ENCODE results near the gene SLC12A3. TPM values are rescaled to one million over a fixed set of nuclear protein-coding genes. Genes with fewer than 3 reads are reported as not detected.

SLC12A3 gene, protein sequence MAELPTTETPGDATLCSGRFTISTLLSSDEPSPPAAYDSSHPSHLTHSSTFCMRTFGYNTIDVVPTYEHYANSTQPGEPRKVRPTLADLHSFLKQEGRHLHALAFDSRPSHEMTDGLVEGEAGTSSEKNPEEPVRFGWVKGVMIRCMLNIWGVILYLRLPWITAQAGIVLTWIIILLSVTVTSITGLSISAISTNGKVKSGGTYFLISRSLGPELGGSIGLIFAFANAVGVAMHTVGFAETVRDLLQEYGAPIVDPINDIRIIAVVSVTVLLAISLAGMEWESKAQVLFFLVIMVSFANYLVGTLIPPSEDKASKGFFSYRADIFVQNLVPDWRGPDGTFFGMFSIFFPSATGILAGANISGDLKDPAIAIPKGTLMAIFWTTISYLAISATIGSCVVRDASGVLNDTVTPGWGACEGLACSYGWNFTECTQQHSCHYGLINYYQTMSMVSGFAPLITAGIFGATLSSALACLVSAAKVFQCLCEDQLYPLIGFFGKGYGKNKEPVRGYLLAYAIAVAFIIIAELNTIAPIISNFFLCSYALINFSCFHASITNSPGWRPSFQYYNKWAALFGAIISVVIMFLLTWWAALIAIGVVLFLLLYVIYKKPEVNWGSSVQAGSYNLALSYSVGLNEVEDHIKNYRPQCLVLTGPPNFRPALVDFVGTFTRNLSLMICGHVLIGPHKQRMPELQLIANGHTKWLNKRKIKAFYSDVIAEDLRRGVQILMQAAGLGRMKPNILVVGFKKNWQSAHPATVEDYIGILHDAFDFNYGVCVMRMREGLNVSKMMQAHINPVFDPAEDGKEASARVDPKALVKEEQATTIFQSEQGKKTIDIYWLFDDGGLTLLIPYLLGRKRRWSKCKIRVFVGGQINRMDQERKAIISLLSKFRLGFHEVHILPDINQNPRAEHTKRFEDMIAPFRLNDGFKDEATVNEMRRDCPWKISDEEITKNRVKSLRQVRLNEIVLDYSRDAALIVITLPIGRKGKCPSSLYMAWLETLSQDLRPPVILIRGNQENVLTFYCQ
- polyA plus RNA-seq (2013, experiment 1 of 2; ENCODE audit: insufficient read length), result not detected
- 0.07 TPM for polyA plus RNA-seq (2013, experiment 2 of 2; ENCODE audit: insufficient read length)

DNA sequence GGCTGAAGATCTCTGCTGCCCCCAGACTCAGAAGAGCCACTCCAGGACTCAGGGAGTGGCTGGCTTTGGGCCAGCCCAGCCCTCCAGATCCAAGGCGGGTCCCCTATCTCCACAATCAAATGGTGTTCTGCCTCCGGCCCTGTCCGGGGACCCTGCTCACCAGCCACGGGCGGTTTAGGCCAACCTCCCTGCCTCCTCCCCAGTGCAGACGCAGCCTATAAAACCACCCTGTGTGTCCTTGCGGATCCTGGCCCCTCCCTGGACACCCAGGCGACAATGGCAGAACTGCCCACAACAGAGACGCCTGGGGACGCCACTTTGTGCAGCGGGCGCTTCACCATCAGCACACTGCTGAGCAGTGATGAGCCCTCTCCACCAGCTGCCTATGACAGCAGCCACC, at the start of gene SLC12A3:
SLC12A3 (plus strand) TSS at position 248 of the 400 bp plus-strand sequence; CDS start at position 277, 29 bp downstream.
- DNase-seq, result no peak

DNA sequence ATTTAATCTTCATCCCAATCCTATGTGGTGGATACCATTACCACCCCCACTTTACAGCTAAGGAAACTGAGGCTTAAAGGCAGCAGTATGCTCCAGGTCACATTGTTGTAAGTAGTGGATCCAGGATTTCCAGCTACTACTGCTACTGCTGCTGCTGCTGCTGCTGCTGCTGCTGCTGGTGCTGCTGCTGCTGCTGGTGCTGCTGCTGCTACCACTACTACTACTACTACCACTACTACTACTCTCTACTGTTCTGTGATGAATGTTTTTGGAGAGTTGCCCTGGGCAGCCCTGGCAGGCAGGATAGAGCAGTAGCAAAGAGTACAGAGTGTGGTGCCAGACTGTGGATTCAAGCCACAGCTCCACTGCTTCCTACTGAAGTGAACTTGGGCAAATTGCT, 49.3 kb upstream of the SLC12A3 start:
- no peak for DNase-seq

DNA sequence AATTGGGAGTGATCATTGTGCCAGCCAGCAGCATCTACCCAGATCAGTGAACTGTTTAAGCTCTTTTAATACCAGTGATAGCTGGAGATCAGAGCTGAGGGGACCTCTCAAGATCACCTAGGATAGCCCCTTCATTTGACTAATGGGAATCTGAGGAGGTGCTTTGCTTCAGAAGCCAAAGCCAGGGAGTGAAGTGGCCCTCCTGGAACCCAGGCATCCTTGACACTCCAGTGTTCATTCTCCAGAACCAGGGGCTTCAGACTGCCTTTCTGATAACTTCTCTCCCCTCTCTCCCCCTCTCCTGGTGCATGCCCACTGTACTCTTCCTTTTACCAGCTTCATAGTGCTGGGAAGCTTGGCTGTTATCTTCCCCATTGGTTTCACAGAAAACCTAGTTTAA, 48.0 kb upstream of the SLC12A3 start:
- DNase-seq, result no peak

DNA sequence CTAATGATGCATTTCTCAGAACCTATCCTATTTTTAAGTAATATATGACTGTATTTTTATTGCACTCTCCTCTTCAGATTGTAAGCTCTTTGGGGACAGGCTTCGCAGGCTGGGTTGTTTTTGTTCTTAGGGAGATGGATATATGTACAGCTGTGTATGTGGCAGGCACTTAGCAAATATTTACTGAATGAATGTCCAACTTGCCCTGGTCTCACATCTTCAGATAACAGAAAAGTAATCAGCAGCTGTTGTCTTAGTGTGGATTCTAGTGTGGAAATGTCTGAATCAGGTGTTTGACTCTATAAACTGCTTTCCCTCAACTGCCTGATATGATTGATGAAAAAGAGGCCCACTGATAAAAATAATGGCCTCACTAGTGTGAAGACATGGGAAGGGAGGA, 47.1 kb upstream of the SLC12A3 start:
- DNase-seq, result no peak

DNA sequence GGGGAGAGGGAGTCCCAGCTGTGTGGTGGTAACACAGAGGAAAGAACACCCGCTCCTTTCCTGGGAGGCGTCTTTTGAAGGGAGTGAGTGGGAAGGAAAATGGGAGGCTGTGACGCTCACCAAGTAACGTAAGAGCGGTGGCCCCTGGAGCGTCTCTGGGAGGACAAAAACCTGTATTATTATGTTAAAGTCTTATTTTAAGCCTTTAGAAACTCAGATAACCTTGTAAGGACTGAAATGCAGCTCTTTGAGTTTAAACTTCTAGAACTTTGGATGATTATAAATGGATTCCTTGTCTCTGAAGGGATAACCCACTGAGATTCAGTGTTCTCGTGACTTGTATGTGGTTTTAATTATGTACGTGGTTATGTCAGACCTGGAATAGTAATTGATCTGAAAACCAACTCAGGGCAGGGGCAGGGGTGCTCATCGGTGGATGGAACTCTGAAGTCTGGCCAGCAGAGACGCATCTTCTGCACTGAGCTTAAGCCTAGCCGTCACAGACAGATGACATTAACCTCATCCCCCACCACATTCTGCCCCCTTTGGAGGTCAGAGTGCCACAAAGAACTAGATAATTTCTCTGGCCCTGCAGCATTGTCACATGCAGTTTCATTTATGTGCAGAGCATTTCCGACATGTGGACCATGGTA, 41.8 kb upstream of the SLC12A3 start:
- DNase-seq, result no peak

DNA sequence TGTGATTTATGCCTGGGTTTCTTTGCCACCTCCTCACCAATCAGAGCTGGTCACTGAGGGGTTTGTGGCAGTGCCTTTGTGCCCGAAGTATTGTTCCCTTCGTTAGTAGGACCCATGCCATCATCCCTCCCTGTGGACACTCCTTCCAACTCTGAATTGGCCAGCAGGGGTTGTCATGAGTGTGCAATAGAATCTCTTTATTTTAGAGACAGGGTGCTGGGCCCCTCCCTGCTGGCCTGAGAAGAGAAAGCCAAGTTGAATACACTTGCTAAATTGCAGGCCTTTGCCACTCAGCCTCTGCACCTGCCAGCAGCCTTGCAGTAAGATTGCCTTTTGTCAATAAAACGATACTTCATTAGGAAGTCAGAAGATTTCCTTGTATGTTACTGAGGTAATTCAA, 40.7 kb upstream of the SLC12A3 start:
- DNase-seq, result no peak

DNA sequence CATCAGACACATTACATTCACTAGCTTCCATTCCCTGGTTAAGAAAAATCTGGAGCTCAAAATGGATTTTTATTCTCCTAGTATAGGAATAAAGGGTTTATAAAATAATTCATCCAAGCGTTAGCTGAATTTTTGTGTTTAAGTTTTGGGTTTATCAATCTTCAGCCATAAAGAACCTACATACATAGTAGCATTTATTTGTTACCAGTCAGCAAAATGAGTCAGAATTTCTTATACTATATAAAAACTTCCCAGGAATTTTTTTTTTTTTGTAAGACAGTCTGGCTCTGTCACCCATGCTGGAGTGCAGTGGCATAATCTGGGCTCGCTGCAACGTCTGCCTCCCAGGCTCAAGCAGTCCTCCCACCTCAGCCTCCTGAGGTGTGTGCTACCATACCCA, 40.2 kb upstream of the SLC12A3 start:
- DNase-seq, result no peak

DNA sequence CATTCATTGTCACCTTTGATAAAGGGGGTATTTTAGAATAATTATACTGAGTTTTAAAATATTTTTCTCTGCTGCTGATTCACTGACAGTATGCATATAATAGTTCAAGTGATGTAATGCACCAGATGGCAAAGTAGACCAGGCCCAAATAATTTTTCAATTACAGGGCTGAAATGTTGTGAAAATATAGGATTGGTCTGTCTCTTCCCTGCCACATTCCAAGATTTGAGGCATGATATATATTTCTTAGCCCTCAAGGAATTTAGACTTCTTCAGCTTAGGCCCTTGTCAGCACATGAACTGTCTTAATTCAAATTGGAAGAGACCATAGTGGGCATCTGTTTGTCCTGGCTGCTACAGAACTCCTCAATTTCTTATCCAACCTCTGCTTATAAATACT, 39.2 kb upstream of the SLC12A3 start:
- peak; percentile 67 for DNase-seq

DNA sequence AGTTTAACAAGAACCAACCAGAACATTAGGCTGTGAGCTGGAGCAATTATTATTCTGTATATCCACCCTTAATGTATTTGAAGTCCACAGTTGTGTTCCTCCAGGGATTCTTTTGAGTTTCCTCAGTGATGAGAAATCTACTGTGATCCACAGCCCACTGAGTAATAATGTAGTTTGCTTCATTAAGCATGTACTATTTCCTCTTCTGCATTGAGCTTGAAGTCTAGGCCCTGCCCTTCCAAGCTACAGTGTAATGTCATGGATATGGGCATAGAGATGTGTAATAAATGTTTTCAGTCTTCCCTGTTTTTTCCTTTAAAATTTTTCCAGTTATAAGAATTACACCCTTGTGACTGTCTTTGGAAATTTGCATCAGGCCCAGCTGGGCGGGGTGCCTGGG, 36.4 kb upstream of the SLC12A3 start:
- DNase-seq, result no peak

DNA sequence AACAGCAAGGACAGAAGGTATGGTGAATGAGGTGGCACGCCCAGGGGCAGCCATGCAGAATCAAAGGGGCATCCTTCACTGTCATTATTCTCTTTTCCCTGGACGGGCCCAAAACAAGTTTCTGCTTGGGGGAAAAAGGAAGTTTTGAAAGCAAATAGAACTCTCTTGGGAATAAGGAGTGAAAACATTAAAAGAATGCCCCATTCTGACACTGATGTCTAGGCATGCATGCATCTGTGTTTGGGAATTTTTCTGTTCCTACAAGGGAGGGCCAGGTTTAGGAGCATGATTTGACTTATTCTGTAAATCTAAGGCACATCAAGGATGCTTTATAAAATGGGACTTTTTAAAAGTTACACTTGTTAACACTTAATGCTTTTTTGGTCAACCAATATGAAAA, 34.3 kb upstream of the SLC12A3 start:
- DNase-seq, result peak; percentile 83

DNA sequence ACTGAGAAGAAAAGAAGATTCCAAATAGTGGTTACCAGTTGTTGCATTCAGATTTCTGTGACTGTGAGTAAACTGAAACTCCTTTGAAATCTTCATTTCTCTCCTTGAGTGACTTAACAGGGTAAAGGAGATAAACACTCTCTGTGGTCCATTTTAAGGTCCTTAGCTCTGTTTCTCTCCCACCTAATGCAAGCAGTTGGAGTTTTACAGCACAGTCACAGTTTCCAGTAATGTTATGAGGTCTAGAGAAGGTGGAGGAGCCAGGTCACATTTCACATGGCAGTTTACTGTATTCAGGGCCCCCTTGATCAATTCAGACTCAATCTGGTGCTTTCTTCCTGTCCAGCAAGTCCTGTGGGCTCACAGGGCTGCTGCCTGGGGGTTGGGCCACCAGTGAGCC, 32.2 kb upstream of the SLC12A3 start:
- DNase-seq, result no peak

DNA sequence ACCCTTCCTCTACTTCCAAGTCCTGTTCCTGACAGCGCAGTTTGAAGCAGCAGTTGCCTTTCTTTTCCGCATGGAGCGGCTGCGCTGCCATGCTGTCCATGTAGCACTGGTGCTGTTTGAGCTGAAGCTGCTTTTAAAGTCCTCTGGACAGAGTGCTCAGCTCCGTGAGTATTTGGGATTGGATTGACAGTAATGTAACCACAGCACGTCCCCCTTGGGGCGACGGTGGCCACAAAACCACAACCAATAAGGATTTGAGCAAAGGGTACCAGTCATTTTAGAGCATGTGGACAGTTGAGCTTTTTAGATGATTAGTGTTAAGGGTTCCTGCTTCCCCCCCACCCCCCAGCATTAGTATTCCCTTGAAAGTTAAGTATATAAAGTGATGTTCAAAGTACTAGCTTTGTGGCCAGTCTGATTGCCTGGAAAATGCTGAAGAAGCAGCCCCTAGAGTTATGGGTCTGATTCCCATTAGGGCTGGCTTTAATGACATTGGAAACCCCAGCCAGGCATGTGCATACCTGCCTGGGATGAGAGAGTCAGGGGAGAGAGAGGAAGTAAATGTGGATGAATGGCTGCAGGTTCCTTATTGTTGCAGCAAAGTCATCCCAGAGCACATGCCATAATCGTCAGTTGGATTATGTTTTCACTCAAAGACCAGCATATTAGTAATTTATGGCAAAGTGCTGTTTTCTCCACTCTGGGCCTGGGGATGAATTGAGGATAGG, 31.6 kb upstream of the SLC12A3 start:
- DNase-seq, result peak; percentile 85

DNA sequence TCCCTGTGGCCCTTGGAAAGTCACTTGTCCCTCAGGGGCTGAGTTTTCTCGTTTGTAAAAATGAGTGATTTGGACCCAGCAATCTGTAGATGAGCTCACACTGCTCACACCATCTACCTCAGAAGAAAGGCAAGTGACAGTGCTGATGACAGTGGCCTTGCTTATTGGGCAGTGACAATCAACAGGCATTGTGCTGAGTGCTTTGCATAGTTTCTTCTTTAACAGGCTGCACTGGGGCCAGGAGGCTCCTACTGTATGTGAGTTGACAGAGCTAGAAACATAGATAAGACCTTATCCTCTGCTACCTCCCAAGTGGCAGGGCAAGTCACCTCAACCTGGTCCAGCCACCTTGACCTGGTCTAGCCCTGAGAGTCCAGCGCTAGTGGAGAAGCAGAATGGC, 29.7 kb upstream of the SLC12A3 start:
- DNase-seq, result no peak

DNA sequence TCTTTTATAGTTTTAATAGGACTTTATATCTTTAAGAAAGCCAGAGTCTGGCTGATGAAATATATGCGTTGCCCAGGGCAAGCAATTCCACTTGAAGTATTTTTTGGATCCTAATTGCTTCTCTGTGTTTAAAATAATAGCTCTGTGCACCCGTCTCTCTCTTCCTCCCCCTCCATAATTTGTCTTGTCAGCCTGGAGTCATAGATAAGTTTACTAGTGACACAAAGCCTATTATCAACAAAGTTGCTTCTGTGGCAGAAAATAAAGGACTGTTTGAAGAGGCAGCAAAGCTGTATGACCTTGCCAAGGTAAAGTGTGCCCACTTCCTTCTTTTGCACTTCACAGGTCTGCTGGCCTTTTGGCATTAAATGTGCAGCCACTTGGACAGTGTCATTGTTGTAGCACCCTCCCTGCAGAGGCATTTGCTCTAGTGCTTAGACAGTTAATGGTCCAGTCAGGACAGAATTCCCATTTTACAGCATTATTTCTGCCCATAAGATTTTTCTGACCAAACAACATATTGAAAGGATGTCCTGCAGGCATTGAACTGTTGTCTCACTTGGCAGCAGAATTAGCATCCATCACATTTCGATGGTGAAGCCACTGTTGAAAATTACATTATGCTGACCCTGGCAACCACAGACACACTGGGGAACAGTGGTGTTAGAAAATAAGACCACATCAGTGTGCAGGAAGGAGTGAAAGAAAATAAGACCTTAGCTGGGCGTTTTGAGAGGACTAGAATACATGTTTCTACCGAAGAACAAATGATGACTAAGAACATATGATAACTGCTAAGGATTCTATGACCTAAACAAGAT, 28.4 kb upstream of the SLC12A3 start:
- no peak for DNase-seq

DNA sequence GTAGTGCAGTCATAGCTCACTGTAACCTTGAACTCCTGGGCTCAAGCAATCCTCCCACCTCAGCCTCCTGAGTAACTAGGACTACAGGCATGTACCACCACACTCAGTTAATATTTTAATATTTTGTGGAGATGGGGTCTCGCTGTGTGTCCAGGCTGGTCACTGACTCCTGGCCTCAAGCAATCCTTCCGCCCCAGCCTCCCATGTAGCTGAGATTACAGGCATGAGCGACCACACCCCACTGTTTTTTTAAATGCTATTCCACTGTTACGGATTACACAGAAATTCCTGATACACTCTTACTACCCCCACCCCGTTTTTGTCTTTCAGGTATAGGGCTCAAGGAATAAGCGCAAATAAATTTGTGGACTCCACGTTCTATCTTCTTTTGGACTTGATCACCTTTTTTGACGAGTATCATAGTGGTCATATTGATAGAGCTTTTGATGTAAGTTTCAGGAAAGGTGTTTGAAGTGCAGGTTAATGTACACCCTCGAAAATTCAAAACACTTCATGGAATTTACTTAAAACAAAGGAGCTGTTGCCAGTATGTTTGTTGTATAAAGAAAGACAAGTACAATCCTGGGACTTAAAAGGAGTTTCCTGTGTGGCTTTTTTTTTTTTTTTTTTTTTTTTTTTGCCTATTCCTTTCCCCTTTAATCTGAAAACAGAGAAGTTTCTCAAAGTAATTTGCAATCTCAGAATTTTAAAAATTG, 26.2 kb upstream of the SLC12A3 start:
- DNase-seq, result no peak

DNA sequence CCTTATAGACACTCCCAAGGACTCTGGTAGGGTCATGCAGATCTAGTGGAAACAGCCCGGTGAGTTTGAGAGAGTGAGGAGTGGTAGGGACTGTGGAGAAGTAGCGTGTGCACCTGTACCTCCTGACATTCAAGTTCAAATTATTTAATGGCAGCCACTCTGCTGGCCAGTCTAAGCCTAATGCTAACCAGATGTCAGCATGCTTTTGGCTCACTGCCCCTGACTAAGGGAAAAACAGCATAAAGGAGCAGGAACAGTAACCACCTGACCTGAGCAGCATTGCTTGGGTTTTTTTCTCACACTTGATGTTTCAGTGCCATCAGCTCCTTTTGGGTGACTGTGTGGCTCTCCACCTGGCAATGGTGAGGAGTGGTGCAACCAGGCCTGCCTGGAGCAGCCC, 23.8 kb upstream of the SLC12A3 start:
- peak; percentile 44 for DNase-seq

DNA sequence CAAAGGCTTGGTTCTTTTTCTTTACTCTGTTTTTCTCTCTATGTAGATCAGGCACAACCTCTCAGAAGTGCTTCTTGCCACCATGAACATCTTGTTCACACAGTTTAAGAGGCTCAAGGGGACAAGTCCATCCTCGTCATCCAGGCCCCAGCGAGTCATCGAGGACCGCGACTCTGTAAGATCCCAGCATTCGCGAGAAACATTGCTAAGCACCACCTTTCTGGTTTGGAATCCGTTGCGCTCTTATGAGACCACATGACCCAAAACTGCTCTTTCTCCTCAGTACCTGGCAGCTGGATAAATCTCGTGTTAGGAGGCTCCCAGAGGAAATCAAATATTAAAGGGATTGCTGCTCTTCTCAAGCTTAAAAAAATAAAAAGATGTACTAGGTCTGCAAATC, 23.3 kb upstream of the SLC12A3 start:
- DNase-seq, result no peak

DNA sequence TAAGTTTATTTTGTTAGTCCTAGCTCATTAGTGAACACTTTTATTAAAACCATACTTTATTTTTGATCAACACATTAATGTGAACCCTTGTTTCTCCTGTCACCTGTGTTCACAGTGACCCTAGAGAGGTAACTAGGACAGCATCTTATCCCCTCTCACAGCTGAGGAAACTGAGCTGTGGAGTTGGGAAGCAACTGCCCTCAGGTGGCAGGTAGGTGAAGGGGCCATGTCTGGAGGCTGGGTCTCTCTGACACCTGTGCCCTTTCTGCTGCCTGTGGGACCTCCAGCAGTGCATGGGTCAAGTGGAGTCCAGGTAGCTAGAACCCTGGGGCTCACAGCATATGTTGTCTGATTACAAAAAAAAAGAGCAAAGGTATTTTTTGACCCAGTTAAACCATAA, 22.9 kb upstream of the SLC12A3 start:
- no peak for DNase-seq

DNA sequence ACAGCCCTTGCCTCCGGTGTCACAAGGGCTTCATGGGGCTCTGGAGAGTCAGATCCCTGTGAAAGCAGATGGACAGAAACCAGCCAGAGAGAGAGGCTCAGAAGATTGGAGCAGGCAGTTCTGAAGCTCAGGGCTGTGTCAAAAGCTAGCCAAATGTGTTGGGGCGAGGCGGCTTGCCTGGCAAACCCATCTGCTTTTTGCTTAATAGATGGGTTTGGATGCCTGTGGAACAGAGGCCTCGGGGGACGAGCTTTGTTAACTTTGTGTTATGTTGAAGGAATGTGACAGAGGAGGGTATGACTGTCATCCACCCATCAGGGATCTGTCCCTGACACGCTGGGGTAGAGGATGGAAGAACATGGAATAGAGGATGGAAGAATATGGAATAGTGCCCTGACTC, 21.0 kb upstream of the SLC12A3 start:
- DNase-seq, result no peak

DNA sequence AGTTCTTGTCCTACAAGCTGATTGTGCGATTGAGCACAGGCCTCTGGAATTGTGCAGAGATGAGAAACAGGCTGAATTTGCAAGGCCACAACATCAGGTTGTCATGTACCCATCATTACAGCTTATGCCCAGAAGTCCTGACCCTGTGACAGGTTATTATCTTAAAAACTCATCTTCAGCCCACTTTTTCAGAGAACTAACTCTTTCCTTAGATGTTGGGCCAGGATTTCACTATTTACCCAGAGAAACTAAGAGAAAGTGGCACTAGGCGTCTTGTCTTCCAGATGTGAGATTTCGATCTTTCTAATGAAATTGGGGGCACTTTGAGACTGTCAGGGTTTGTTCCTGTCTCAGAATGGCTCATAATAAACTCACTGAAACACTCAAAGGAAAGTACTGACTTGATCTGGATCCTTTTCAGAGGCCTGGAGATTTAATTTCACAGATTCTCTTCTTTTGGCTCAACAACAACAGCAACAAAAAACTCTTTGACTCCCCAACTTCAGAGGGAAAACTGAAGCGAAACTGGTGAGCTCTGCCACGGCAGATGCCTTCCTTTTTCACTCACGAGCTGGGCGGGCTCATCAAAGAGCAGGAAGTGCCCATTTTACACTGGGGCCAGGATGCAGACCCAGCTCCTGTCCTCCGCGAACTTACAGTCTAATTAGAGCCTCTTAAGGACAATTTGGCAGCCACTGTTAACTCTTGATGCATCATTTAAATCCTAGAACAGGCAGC, 17.7 kb upstream of the SLC12A3 start:
- no peak for DNase-seq
